GM19324 (cell line): ENCODE results near the gene MCF2L.
"Not testable (repeated sequence)": the region's sequence is repeated elsewhere in the genome, so short reads cannot be mapped to it uniquely, and the experiment has no call there.

Experiments used
- ATAC-seq: cut with Tn5 transposase; IDR thresholded peaks from one replicate; pipeline ENCODE4 v1.9.1; 2021; ENCODE audit warnings: mild to moderate bottlenecking, moderate library complexity; ENCODE audit not compliant: unreplicated experiment, low FRiP score

The MCF2L gene

DNA sequence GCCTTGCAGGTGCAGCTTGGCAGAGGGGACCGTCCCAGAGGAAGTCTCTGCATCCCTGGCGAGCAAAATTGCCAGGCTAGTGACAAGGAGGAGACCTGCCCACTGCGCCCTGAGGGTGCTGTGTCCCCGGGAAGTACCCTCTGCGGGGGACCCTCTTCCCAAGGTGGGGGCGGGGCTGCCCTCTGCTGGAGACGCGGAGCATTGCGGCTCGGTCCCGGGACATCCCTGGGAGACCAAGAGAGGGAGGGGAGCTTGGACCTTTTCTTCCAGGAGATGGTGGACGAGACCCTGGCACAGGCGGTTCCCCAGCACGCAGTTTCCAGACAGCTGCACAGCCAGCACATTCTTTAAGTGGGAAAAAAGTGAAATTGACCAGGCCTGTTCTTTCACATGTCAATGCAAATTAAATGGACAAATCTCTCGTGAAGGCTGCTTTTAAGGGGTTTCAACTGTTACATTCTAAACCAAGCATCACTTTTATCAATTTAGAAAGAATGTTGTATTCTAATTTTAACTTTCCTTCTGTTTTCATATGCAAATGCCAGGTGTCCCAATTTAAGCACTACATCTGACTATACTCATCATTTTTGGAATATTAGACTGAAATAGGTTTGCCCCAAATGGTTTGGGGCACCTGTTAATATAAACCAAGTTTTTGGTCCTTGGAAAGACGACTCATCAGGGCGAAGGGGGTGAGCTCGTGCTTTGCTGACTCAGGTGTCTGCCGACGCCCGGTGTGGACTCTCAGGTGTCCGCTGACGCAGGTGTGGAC, 60.7 kb downstream of the MCF2L start:
- ATAC-seq: no peak

DNA sequence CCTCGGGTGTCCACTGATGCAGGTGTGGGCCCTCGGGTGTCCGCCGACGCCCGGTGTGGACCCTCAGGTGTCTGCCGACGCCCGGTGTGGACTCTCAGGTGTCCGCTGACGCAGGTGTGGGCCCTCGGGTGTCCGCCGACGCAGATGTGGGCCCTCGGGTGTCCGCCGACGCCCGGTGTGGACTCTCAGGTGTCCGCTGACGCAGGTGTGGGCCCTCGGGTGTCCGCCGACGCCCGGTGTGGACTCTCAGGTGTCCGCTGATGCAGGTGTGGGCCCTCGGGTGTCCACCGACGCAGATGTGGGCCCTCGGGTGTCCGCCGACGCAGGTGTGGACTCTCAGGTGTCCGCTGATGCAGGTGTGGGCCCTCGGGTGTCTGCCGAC, 61.2 kb downstream of the MCF2L start:
- not testable (repeated sequence) for ATAC-seq

DNA sequence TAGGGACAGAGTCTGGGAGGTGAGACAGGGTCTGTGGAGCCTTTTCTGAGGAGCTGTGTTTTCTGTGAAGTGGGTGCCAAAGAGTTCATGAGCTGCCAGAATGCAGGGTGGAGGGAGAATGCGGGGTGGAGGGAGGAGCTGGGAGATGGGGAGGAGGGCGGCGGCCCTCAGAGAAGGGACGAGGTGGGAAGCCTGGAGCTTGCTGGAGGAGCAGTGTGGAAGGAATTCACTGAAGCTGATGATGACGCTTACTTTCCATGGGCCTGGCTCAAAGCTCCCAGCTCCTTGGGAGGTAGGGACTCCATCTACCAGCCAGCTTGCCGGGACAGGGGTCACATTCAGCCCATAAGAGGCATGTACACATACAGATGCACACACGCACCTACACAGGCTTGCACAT, 62.5 kb downstream of the MCF2L start:
- no peak for ATAC-seq

DNA sequence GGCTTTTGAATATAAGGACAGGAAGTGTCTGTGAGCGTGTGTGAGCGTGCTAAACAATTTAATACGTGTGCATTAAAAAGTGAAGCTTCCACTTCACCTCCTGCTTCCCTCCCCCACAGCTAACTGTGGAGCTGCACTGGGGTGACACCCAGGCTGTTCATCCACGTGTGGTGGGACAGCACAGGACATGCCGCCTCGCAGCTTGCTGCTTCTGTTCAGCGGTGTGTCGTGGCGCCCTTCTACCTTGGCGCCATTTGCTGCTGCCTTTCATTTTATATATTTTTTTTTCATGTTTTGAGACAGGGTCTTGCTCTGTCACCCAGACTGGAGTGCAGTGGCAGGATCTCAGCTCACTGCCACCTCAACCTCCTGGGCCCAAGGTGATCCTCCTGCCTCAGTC, 63.3 kb downstream of the MCF2L start:
- ATAC-seq: no peak

DNA sequence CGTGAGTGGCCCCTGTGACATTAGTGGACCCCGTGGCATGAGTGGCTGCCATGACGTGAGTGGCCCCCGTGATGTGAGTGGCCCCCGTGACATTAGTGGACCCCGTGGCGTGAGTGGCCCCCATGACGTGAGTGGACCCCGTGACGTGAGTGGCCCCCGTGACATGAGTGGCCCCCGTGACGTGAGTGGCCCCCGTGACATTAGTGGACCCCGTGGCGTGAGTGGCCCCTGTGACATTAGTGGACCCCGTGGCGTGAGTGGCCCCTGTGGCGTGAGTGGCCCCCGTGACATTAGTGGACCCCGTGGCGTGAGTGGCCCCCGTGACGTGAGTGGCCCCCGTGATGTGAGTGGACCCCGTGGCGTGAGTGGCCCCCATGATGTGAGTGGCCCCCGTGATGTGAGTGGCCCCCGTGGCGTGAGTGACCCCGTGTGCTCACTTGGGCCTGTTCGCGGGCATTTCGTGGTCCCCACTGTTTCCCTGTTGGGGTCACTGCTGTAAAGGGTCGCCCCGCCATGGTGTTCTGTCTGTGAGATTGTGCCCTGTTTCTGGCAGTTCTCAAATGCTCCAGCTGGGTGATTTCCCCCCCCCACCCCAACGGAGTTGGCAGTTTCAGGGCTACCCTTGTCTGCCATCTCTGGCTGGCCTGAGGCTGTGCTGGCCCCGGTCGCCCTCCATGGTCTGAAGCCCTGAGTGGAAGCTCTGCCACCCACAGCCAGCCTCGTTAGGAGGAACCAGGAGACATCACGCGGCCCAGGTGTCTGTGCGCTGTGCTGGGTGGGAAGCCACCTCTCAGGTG, 64.2 kb downstream of the MCF2L start:
- ATAC-seq: no peak

DNA sequence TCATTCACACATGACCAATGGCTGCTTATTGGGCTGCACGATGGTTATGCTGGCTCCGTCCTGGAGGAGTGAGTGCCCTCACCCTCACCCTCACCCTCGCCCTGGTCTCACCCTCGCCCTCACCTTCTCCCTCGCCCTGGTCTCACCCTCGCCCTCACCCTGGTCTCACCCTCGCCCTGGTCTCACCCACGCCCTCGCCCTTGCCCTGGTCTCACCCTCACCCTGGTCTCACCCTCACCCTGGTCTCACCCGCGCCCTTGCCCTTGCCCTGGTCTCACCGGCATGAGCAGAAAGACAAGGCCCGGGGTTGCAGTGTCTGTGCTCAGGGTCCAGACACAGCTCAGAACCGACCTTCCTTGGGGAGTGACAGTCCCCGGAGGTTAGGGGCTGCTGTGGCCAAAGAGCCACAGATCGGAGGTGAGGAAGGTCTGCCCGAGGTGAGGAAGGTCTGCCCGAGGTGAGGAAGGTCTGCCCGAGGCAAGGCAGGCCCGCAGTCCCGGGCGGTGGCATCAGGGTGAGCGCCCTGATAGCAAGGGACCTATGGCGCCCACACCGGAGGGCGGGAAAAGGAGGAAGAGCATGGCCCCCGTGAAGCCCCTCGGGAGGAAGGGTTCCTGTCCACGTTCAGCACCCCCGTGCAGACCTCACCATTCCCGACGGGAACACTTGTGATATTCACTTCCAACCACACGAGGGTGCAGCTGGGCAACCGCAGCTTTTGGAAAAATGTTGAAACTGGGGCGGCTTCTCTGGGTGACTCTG, 65.6 kb downstream of the MCF2L start:
- no peak for ATAC-seq

DNA sequence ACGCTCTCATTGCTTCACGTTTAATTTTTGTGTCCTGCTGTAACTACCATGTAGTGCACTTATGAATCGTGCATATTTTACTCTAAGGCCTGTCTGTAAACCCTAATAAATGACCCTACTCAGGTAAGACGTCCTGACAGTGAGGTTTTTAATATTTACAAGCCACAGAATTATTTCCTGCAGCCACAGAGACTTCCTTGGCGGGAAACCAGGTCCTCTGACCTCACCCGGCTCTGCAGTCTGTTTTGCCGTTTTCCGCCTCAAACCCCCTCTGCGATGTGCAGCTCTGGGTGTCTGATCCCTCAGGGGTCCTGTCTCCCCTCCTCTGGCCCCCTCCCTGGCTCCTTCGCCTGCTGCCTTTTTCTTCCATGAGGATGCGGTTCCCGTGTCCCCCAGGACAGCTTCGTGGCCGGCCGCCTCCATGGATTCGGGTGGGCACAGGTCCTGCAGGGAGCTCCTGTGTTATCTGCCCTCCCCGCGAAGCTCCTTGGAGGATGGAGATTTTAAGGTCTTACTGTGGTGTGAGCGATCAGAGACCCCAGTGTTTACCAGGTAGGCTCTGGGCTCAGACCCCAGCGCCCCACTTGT, 66.3 kb downstream of the MCF2L start:
- no peak for ATAC-seq

DNA sequence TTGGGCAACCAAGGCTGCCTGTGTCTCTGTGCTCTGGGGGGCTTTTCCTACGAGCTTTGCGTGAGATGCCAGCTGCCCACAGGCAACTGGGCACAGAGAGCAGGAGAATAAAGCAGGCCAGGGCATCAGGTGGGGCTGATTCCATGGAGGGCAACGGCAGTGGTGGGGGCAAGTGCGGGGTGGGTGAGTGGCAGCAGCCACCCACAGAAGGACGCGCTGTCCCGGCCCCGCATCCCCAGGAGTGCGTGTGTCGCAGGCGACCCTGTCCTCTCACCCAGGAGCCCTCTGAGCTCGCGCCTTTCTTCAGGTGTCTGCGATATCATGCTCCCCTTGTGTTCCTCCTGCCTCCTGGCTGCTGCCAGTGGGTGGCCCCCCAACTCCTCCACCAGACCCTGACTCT, 67.4 kb downstream of the MCF2L start:
- ATAC-seq: no peak

DNA sequence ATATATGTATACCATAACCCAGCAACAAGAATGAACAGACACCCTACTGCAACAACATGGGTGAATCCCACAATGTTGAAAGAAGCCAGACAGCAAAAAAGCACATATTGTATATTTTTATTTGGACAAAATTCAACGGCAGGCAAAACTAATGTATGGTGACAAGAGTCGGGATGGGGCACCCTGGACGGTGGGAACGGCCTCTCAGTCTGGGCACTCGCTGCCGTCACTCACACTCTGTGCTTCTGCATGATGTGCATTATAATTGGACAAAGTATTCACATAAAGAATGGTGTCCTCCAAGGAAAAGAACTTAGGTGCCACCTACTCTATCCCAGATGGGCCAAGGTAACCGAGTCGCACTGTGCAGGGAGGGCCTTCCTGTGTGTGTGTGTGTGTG, 71.0 kb downstream of the MCF2L start:
- ATAC-seq: no peak

DNA sequence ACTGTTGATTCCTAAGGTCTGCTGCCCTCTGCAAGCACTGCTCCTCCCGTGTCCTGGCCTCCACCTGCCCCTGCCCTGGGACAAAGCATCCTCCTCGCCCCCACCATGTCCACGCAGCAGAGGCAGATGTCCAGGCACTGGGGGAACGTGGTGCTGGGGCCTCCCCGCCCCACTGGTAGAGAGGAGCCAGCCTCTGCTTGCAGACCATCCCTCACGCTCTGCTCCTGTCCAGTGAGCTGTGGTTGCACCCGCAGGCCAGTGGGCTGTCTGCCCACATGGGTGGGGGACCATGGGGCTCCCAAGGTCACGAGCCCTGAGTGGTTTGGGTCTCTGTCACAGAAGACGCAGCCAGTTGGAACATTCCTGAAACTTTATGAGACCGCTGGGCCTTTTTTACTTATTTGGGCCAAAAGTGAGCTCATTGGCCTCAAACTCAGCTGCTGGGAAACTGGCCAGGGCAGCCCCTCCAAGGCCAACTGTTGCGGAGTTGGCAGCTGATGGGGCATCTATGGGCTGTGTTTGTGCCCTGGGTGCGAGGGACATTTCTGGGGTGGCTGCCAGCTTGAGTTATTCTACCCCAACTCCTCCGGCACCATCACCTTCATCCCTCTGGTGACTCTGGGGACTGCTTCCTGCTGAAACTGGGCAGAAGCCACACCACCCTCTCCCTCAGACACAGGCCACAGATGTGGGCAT, 71.7 kb downstream of the MCF2L start:
- ATAC-seq: no peak

DNA sequence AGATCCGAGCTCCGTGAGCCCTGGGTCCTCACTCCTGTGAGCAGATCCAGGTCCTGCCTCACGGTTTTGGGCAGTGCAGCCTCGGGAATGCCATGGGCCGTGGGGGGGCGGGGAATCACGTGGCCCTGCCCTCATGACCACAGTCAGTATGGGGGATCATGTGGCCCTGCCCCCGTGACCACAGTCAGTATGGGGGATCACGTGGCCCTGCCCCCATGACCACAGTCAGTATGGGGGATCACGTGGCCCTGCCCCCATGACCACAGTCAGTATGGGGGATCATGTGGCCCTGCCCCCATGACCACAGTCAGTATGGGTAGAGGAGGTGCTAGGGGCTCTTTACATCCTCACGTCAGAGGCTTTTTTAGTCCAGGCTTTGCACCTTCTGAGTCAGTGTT, 72.3 kb downstream of the MCF2L start:
- no peak for ATAC-seq

DNA sequence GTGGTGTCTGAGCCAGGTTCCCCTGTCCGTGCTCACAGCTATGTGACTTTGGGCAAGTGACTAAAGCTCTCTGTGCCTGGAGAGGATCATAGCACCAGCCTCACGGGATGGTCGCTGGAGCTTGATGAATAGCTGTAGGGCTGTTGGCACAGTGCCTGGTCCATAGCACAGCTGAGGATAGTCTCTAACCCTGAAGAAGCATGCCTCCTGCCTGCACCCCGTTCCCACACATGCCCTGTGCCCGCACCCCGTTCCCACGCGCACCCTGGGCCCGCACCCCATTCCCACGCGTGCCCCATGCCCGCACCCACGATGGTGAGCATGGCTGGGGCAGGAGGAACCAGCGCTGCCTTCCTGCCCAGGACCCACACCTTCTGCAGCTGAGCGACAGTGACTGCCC, 72.9 kb downstream of the MCF2L start:
- ATAC-seq: no peak

DNA sequence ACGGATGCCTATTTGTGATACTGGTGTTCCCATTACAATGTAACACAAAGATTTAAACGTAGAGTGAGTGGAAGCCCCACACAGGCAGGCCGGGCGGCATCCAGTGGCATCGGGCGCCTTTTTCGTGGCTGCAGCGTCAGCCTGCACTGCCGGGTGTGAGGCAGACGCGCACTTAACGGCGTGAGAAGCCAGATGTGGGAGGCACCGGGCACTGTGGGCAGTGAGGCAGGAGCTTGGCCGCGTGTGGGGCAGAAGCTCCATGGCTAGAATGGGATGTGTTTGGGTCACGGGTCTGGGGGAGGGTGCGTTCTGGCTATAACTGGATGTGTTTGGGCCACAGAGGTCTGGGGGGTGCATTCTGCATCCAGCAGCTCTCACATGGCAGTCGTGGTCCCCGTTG, 73.4 kb downstream of the MCF2L start:
- ATAC-seq: no peak

DNA sequence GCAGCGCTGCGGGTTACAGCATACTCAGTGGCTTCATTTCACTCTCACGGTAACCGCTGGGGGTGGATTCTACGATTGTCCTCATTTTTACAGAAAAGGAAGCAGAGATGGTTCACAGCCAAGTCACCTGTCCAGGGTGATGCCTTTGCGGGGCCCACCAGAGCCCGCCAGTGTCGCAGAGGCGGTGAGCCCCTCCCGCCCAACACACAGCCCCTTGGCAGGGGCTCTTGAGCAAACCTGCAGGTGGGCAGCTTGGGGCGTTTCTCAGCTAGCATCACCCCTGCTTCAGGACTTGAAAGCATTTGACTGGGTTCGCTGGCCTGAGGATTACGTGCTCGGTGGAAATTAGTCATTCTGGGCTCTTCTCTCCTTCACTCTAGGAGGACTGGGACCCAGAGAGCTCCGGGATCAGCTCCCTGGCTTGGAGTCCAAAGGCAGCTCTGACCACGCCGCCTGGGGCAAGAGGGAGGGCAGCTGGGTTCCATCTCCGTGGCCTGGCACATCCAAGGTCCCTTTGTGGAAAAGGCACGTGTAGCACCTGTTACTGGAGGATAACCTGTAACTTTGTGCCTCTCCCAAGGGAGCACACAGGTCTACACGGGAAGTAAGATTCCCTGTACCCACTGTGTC, 74.1 kb downstream of the MCF2L start:
- ATAC-seq: no peak

DNA sequence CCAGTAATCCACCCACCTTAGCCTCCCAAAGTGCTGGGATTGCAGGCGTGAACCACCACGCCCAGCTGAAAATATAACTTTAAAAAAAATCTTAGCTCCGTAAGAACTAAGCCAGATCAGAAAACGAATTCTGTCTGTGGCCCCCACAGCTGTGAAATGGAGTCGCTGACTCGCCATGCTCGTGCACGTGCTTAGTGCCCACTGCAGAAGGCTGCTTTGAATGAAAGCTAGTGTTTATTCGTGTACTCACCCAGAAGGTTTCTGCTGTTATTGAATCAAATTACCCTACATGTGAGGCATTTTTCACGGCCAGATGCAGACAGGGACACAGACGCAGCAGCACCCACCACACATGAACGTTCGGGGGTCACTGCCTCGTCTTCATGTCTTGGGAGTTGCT, 74.9 kb downstream of the MCF2L start:
- no peak for ATAC-seq

DNA sequence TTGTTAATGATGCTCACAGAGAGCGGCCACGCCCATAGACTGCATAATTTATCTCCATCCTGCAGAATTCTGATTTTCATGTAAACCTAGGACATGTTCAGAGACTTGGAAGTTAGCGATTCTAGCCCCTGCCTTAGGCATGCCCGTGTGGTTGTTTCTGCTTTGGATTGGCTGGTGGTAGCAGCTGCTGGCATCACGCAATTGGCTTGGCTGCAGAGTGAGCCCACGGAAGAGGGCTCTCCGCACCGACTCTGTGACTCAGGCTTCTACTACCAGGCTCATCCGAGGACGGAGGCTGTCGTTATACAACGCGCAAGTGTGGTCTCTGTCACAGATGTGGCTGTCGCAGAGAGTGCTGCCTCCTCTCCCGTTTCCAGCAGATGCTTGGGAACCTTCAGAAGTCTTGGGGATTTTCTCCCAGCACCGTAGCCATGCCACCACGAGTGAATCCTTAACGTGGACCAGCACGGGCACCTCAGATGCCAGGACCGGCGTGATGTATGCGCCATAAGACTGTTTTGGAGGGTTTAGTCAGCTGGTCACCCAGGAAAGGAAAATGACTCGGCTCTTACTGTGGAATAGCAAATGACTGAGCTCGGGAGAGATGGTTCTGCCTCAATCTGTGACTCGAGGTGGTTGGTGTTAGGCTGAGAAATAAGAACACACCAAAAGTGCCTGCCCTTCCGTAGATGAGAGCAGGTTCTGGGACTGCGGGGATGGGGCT, 75.5 kb downstream of the MCF2L start:
- no peak for ATAC-seq

DNA sequence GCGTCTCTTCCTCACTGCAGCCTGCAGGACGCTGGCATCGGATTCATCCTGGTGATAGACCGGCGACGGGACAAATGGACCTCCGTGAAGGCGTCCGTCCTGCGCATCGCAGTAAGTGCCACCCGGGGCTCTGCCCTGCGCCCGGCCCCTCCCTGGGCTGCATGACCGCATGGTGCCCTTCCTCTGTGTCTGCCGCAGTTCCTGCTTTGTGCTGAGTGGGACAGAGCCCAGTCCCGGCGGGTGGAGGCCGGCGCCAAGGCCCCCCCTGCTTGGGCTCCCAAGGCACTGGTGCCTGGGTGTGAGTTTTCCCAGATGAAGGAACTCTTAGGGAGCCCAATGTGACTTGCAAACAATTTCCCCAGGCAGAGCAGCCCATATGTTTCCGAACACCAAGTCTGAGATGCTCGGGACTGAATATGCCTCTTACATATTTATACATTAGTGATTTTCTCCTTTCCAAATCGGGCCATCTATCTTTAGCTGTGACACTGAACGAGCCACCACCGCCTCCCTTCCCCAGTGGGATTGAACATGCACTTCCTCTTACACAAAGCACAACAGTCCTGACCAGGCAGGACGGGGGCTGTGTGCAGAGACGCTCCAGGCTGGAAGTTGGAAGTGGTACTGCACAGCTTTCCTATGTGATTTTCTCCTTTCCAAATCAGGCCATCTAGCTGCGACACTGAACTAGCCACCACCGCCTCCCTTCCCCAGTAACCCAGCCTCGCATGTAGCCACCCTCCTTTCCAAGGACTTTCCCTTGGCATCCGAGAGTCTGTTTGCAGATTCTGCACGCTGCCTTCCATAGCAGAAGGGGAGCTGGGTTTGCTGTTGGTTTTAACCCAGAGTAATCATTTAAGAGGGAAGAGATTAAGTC, 76.5 kb downstream of the MCF2L start:
- ATAC-seq: no peak

DNA sequence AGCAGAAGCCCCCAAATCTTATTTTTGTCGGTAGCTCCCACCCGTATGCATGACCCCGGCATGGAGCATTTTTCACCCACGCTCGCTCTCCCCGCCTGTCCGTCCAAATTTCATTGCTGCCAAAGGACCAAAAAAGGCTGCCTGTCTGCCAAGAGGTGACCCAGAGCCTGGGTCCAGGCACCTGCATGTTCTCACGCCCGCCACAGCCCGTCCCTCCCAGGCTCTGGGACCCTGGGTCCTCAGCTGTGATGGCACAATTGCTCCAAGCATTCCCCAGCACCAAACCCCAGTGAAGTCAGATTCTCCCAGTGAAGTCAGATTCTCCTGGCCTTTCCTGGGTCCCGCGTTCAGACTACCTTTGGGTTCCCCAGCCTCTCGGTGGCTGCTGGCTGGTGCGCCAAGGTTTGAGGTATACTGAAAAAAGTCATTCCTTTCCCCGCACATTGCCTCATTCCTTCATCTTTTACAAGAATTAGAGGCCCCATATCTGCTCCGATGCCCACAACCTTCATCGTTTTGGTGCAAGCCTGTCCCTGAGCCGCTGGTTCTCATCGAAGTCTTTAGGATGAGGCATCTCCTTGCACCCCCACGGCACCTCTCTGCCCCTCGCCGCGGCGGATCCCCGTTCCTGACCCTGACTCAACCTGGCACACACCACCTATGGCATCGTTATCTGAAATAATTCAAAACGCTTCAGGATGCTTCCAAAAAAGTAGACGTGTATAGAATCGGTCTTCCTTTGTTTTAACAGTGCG, 77.3 kb downstream of the MCF2L start:
- no peak for ATAC-seq
